Measurements from ENCODE around the gene ZC3HAV1L.

Gene ZC3HAV1L

GRCh38 chr7:139079861-139080260, 44.0 kb upstream of the ZC3HAV1L start:
- no peak for ATAC-seq
- TF ChIP-seq POU6F1 (CRISPR knock-in tag; IDR thresholded peaks at IDR 0.05; ENCODE audit: borderline replicate concordance, low read depth), result no peak
- no peak for TF ChIP-seq PATZ1 (CRISPR knock-in tag; IDR thresholded peaks at IDR 0.05; ENCODE audit: borderline replicate concordance)
- no peak for TF ChIP-seq TSHZ2 (CRISPR knock-in tag; IDR thresholded peaks at IDR 0.05)
- no peak for TF ChIP-seq TOX (CRISPR knock-in tag; IDR thresholded peaks at IDR 0.05; ENCODE audit: borderline replicate concordance)
- TF ChIP-seq ZNF8 (CRISPR knock-in tag; IDR thresholded peaks at IDR 0.05), result no peak
- TF ChIP-seq CREB5 (CRISPR knock-in tag; IDR thresholded peaks at IDR 0.05; ENCODE audit: low read depth), result no peak
- TF ChIP-seq CSDC2 (CRISPR knock-in tag; IDR thresholded peaks at IDR 0.05), result no peak
- TF ChIP-seq BACH2 (CRISPR knock-in tag; IDR thresholded peaks at IDR 0.05; ENCODE audit: borderline replicate concordance), result no peak
- no peak for TF ChIP-seq RARB (CRISPR knock-in tag; IDR thresholded peaks at IDR 0.05)
- TF ChIP-seq ISL1 (CRISPR knock-in tag; IDR thresholded peaks at IDR 0.05), result no peak
- no peak for TF ChIP-seq CSRNP3 (CRISPR knock-in tag; IDR thresholded peaks at IDR 0.05)

- no peak for ATAC-seq
- TF ChIP-seq CREB5 (CRISPR knock-in tag; IDR thresholded peaks at IDR 0.05; ENCODE audit: low read depth), result no peak
- TF ChIP-seq TSHZ2 (CRISPR knock-in tag; IDR thresholded peaks at IDR 0.05), result no peak
- no peak for TF ChIP-seq ESRRG (CRISPR knock-in tag; IDR thresholded peaks at IDR 0.05)
- TF ChIP-seq POU6F1 (CRISPR knock-in tag; IDR thresholded peaks at IDR 0.05; ENCODE audit: borderline replicate concordance, low read depth), result no peak
- TF ChIP-seq ZNF8 (CRISPR knock-in tag; IDR thresholded peaks at IDR 0.05), result no peak
- no peak for TF ChIP-seq ZNF565 (CRISPR knock-in tag; conservative IDR thresholded peaks at IDR 0.05; ENCODE audit: low read depth)
- no peak for TF ChIP-seq CSRNP3 (CRISPR knock-in tag; IDR thresholded peaks at IDR 0.05)
- TF ChIP-seq BACH2 (CRISPR knock-in tag; IDR thresholded peaks at IDR 0.05; ENCODE audit: borderline replicate concordance), result no peak
- no peak for TF ChIP-seq ZFP30 (CRISPR knock-in tag; IDR thresholded peaks at IDR 0.05)
- no peak for TF ChIP-seq ISL1 (CRISPR knock-in tag; IDR thresholded peaks at IDR 0.05)
- TF ChIP-seq SNAI2 (CRISPR knock-in tag; IDR thresholded peaks at IDR 0.05), result no peak
- no peak for TF ChIP-seq TCF4 (CRISPR knock-in tag; IDR thresholded peaks at IDR 0.05; ENCODE audit: borderline replicate concordance)
- TF ChIP-seq ZNF70 (CRISPR knock-in tag; IDR thresholded peaks at IDR 0.05), result no peak
- TF ChIP-seq GLIS3 (CRISPR knock-in tag; IDR thresholded peaks at IDR 0.05), result no peak
- TF ChIP-seq CSDC2 (CRISPR knock-in tag; IDR thresholded peaks at IDR 0.05), result no peak
- no peak for TF ChIP-seq PATZ1 (CRISPR knock-in tag; IDR thresholded peaks at IDR 0.05; ENCODE audit: borderline replicate concordance)
- TF ChIP-seq ARNTL (CRISPR knock-in tag; IDR thresholded peaks at IDR 0.05; ENCODE audit: borderline replicate concordance, low read depth), result no peak
These were observed 43.1 kb upstream of the ZC3HAV1L start for GRCh38 chr7:139078911-139079310.
